GM21737 (cell line): Measurements from ENCODE around the gene ITGB7.

Experiments
- ATAC-seq: cut with Tn5 transposase; IDR thresholded peaks from one replicate; pipeline ENCODE4 v1.9.1; 2021; ENCODE audit warnings: mild to moderate bottlenecking, moderate library complexity; ENCODE audit not compliant: unreplicated experiment

ITGB7 gene

GRCh38 chr12:53231921-53232645 lies 25.0 kb upstream of the ITGB7 start, which contains the start of gene RARG:
Gene RARG (minus strand): TSS chr12:53232209. CDS start chr12:53227545, 4,664 bp downstream.
- ATAC-seq = no peak

GRCh38 chr12:53231671-53231920 lies 24.5 kb upstream of the ITGB7 start:
- ATAC-seq = no peak

- ATAC-seq = no peak
These were observed 23.2 kb upstream of the ITGB7 start for GRCh38 chr12:53230108-53230845.

- no peak for ATAC-seq
These were observed 22.4 kb upstream of the ITGB7 start for GRCh38 chr12:53229454-53229853.

- ATAC-seq = no peak
These were observed 20.8 kb upstream of the ITGB7 start for GRCh38 chr12:53227836-53228235.

- no peak for ATAC-seq
These were observed 20.3 kb upstream of the ITGB7 start for GRCh38 chr12:53227341-53227740.

- no peak for ATAC-seq
These were observed 19.8 kb upstream of the ITGB7 start for GRCh38 chr12:53226815-53227214.

GRCh38 chr12:53225635-53226424 lies 18.8 kb upstream of the ITGB7 start:
- ATAC-seq = no peak

GRCh38 chr12:53224897-53225634 lies 18.0 kb upstream of the ITGB7 start:
- no peak for ATAC-seq

- ATAC-seq = no peak
These were observed 17.2 kb upstream of the ITGB7 start for GRCh38 chr12:53224061-53224896.

- ATAC-seq = no peak
These were observed 16.5 kb upstream of the ITGB7 start for GRCh38 chr12:53223389-53224060.

- no peak for ATAC-seq
These were observed 15.8 kb upstream of the ITGB7 start for GRCh38 chr12:53222806-53223261.

GRCh38 chr12:53222170-53222721 lies 15.2 kb upstream of the ITGB7 start:
- ATAC-seq = no peak

- peak; percentile 30 for ATAC-seq
These were observed 14.4 kb upstream of the ITGB7 start for GRCh38 chr12:53221203-53222080.

- peak; percentile 47 for ATAC-seq
These were observed 13.7 kb upstream of the ITGB7 start for GRCh38 chr12:53220694-53221202.

GRCh38 chr12:53219956-53220693 lies 13.1 kb upstream of the ITGB7 start:
- peak; percentile 27 for ATAC-seq

- ATAC-seq = no peak
These were observed 12.4 kb upstream of the ITGB7 start for GRCh38 chr12:53219292-53219955.
